ENCODE measurements around the gene LRRC53.

DNA sequence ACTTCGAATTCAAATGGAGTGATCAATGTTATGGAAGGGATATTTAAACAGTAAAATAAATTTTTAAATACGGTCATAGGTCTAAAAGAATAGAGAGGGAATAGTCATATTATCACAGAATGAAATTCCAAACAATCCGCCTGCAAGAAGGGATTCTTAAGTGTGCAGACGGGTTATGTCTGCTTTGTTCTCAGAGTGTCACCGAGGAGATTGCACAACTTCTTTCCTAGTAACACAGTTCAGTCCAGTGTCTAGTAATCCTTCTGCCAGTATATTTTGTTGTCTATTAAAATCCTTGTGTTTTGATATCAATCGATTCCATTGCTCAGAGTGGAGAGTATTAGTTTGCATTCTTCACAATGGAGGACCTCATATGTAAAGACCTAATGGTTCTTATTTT is 48.4 kb downstream of the LRRC53 start:
- TF ChIP-seq, protein P1, sequence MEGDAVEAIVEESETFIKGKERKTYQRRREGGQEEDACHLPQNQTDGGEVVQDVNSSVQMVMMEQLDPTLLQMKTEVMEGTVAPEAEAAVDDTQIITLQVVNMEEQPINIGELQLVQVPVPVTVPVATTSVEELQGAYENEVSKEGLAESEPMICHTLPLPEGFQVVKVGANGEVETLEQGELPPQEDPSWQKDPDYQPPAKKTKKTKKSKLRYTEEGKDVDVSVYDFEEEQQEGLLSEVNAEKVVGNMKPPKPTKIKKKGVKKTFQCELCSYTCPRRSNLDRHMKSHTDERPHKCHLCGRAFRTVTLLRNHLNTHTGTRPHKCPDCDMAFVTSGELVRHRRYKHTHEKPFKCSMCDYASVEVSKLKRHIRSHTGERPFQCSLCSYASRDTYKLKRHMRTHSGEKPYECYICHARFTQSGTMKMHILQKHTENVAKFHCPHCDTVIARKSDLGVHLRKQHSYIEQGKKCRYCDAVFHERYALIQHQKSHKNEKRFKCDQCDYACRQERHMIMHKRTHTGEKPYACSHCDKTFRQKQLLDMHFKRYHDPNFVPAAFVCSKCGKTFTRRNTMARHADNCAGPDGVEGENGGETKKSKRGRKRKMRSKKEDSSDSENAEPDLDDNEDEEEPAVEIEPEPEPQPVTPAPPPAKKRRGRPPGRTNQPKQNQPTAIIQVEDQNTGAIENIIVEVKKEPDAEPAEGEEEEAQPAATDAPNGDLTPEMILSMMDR (IDR thresholded peaks at IDR 0.05) = no peak
- TF ChIP-seq EZH2phosphoT487 (IDR thresholded peaks at IDR 0.05; ENCODE audit: borderline replicate concordance, low read depth) (no peak), USF2 (IDR thresholded peaks at IDR 0.05; ENCODE audit: borderline replicate concordance, low read depth, low read length) (no peak), FOSL2 (IDR thresholded peaks at IDR 0.05; ENCODE audit: borderline replicate concordance, low read depth) (no peak), GABPA (IDR thresholded peaks at IDR 0.05; ENCODE audit: low read depth) (no peak)
- TF ChIP-seq, protein P2, sequence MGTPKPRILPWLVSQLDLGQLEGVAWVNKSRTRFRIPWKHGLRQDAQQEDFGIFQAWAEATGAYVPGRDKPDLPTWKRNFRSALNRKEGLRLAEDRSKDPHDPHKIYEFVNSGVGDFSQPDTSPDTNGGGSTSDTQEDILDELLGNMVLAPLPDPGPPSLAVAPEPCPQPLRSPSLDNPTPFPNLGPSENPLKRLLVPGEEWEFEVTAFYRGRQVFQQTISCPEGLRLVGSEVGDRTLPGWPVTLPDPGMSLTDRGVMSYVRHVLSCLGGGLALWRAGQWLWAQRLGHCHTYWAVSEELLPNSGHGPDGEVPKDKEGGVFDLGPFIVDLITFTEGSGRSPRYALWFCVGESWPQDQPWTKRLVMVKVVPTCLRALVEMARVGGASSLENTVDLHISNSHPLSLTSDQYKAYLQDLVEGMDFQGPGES (IDR thresholded peaks at IDR 0.05; ENCODE audit: low read depth, low read length) = no peak
